ENCODE measurements around the gene SH3BP2. TPM values are rescaled to one million over a fixed set of nuclear protein-coding genes. Genes with fewer than 3 reads are reported as not detected.

SH3BP2 gene
- total RNA-seq, 4 donors from 2014 or later, result 92.6 to 301 (median 117) TPM

DNA sequence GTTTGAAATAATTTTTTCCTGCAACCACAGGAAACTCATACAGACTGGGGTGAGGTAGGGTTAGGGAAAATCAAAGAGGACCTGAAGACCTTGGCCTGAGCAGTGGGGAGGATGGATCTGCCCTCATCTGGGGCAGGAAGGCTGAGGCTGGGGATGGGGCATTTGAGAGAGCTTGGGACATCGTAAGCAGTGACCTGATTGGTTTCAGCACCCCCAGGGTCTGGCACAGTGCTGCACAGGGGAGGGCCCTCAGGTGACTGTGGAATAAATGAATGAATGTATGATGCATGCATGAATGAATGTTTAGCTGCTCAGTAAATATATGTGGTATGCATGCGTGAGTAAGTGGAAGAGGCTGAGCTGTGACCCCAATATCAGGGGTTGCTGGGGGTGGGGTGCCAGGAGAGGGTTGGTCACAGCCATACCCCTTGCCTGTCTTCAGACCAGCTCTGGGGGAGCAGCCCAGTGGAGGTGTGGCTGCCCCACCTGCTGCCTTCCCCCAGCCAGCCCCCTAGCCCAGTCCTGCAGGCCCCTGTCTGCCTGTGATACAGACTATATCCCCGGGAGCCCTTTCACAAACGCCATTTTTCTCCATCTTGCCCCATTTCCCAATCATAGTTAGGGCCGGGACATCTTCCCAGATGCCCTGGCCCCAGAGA is 25.7 kb upstream of the SH3BP2 start:
- peak; percentile 5 for DNase-seq
- peaks cover 0 to 19% (median 6%) of the 10 kb centered on the region in 4 donors for H3K4me1 ChIP-seq
- no peak overlapping the region for H3K27ac ChIP-seq
- H3K27me3 ChIP-seq, result no peaks in the 10 kb centered on the region
- H3K4me3 ChIP-seq, result no peak overlapping the region
- in situ Hi-C loops (cut with MboI; ENCODE audit: low pct_ligation_motif_present in 1 of 4, low pct_unique_long_range_greater_than_20kb in 1 of 4, low sequenced_read_pairs in 3 of 4) (loop anchor here (10.0 to 25.0 kb wide), 3 partner anchors 170 to 188 kb away; no protein-coding TSS in a partner anchor), intact Hi-C loops (cut with DNase I; ENCODE audit: low total_unique reads) (loop anchor here (10.0 kb wide), 2 partner anchors 108 to 278 kb away; no protein-coding TSS in a partner anchor)
- no peaks in the 10 kb centered on the region for H3K9me3 ChIP-seq
- no peak for TF ChIP-seq POLR2AphosphoS5 (IDR thresholded peaks at IDR 0.05)
- TF ChIP-seq EP300 (IDR thresholded peaks at IDR 0.05; ENCODE audit: low read depth), result no peak
- TF ChIP-seq, protein P1, sequence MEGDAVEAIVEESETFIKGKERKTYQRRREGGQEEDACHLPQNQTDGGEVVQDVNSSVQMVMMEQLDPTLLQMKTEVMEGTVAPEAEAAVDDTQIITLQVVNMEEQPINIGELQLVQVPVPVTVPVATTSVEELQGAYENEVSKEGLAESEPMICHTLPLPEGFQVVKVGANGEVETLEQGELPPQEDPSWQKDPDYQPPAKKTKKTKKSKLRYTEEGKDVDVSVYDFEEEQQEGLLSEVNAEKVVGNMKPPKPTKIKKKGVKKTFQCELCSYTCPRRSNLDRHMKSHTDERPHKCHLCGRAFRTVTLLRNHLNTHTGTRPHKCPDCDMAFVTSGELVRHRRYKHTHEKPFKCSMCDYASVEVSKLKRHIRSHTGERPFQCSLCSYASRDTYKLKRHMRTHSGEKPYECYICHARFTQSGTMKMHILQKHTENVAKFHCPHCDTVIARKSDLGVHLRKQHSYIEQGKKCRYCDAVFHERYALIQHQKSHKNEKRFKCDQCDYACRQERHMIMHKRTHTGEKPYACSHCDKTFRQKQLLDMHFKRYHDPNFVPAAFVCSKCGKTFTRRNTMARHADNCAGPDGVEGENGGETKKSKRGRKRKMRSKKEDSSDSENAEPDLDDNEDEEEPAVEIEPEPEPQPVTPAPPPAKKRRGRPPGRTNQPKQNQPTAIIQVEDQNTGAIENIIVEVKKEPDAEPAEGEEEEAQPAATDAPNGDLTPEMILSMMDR (IDR thresholded peaks at IDR 0.05), result no peak
- TF ChIP-seq POLR2A (IDR thresholded peaks at IDR 0.05), result no peak
- 90% methylated on average over 5 of the region's 5 CpGs; no CpG with 5 or more reads in 1 of the 2 donors for WGBS, 2 donors (ENCODE audit: low coverage in 1 of 2)
- H3K36me3 ChIP-seq, result no peaks in the 10 kb centered on the region

DNA sequence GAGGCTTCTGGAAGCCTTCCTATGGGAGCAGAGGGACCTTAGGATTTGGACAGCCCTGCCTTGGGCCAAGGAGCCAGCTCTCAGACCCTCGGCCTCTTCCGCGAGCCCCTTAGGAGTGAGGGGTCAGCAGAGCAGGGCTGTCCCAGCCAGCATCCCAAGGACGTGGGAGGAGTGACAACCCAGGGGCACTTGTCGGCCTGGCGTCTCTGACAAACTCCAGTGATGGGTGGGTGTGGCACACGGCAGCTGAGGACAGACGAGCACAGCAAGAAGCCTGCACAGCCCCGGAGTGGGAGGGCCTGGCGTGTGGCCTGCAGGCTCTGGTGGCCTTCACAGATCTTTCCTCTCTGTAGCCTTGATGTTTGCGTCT is 25.2 kb upstream of the SH3BP2 start:
- no peaks in the 10 kb centered on the region for H3K27me3 ChIP-seq
- H3K9me3 ChIP-seq, result no peaks in the 10 kb centered on the region
- peak; percentile 7 for DNase-seq
- 87% methylated on average over 11 of the region's 11 CpGs; no CpG with 5 or more reads in 1 of the 2 donors for WGBS, 2 donors (ENCODE audit: low coverage in 1 of 2)
- H3K27ac ChIP-seq, result no peak overlapping the region
- TF ChIP-seq POLR2A (IDR thresholded peaks at IDR 0.05) (no peak), EP300 (IDR thresholded peaks at IDR 0.05; ENCODE audit: low read depth) (no peak), POLR2AphosphoS5 (IDR thresholded peaks at IDR 0.05) (no peak)
- TF ChIP-seq, protein P1 (IDR thresholded peaks at IDR 0.05), result no peak
- in situ Hi-C loops (cut with MboI; ENCODE audit: low pct_ligation_motif_present in 1 of 4, low pct_unique_long_range_greater_than_20kb in 1 of 4, low sequenced_read_pairs in 3 of 4) (loop anchor here (10.0 to 25.0 kb wide), 3 partner anchors 170 to 187 kb away; no protein-coding TSS in a partner anchor), intact Hi-C loops (cut with DNase I; ENCODE audit: low total_unique reads) (loop anchor here (10.0 kb wide), 2 partner anchors 107 to 277 kb away; no protein-coding TSS in a partner anchor)
- peaks cover 0 to 15% (median 6%) of the 10 kb centered on the region in 4 donors for H3K4me1 ChIP-seq
- H3K4me3 ChIP-seq, result no peak overlapping the region
- no peaks in the 10 kb centered on the region for H3K36me3 ChIP-seq

DNA sequence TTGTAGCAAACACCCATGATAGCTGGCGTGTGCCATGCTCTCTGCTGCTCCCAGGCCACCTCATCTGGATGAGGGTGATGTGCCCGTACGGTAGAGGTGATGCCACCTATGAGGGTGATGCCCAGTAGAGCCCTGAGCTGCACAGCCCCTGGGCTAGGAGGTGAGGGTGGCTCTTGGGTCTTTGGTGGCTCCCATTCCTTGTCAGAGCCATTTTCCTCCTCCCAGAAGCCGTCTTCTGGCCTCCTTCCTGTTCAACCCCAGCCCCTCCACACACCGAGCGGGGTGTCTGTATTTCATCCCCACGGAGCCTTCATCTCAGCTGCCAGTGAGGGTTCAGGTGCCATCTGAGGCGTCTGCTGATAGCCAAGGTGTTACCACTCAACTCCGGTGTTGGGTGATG is 24.8 kb upstream of the SH3BP2 start:
- intact Hi-C loops (cut with DNase I; ENCODE audit: low total_unique reads) (loop anchor here (10.0 kb wide), 2 partner anchors 107 to 277 kb away; no protein-coding TSS in a partner anchor), in situ Hi-C loops (cut with MboI; ENCODE audit: low pct_ligation_motif_present in 1 of 4, low pct_unique_long_range_greater_than_20kb in 1 of 4, low sequenced_read_pairs in 3 of 4) (loop anchor here (10.0 to 25.0 kb wide), 3 partner anchors 169 to 187 kb away; no protein-coding TSS in a partner anchor)
- DNase-seq, result peak; percentile 1
- Histone ChIP-seq H3K4me3 (no peak overlapping the region), H3K36me3 (no peaks in the 10 kb centered on the region), H3K27ac (no peak overlapping the region), H3K4me1 (peaks cover 0 to 15% (median 6%) of the 10 kb centered on the region in 4 donors), H3K27me3 (no peaks in the 10 kb centered on the region), H3K9me3 (no peaks in the 10 kb centered on the region)
- 89% methylated on average over 9 of the region's 9 CpGs; no CpG with 5 or more reads in 1 of the 2 donors for WGBS, 2 donors (ENCODE audit: low coverage in 1 of 2)
- TF ChIP-seq POLR2A (IDR thresholded peaks at IDR 0.05) (no peak), EP300 (IDR thresholded peaks at IDR 0.05; ENCODE audit: low read depth) (no peak), POLR2AphosphoS5 (IDR thresholded peaks at IDR 0.05) (no peak)
- TF ChIP-seq, protein P1 (IDR thresholded peaks at IDR 0.05), result no peak

DNA sequence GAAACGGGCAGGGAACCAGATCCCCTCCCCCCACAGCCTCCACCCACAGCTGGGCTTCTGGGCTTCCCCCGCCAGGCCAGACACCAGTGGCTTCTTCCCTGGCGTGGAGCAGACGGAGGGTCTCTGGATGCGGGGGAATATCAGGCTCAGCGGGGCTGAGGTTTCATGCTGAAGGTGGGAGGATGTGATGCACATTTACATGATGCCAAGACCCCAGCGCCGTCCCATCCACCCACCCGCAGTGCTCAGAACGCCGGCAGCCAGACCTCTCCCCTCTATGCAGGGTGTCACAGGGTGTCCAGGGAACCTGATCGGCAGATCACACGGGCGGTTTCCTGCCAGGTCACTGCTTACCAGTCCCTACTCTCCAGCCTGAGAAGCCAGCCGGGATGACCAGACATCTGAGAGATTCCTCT is 24.0 kb upstream of the SH3BP2 start:
- intact Hi-C loops (cut with DNase I; ENCODE audit: low total_unique reads), result loop anchor here (10.0 kb wide), 2 partner anchors 106 to 276 kb away; no protein-coding TSS in a partner anchor

More for the DNA sequence above, 24.0 kb upstream of the SH3BP2 start:
- Histone ChIP-seq H3K4me3 (no peak overlapping the region), H3K27me3 (no peaks in the 10 kb centered on the region), H3K36me3 (no peaks in the 10 kb centered on the region), H3K4me1 (peaks cover 0 to 9% (median 2%) of the 10 kb centered on the region in 4 donors), H3K9me3 (no peaks in the 10 kb centered on the region), H3K27ac (no peak overlapping the region)
- in situ Hi-C loops (cut with MboI; ENCODE audit: low pct_ligation_motif_present in 1 of 4, low pct_unique_long_range_greater_than_20kb in 1 of 4, low sequenced_read_pairs in 3 of 4), result loop anchor here (10.0 to 25.0 kb wide), 3 partner anchors 168 to 186 kb away; no protein-coding TSS in a partner anchor
- no peak for DNase-seq
- TF ChIP-seq POLR2A (IDR thresholded peaks at IDR 0.05), result no peak
- TF ChIP-seq POLR2AphosphoS5 (IDR thresholded peaks at IDR 0.05), result no peak
- no peak for TF ChIP-seq EP300 (IDR thresholded peaks at IDR 0.05; ENCODE audit: low read depth)
- TF ChIP-seq, protein P1 (IDR thresholded peaks at IDR 0.05), result no peak
- WGBS, 2 donors (ENCODE audit: low coverage in 1 of 2), result 57% methylated on average over 14 of the region's 15 CpGs; no CpG with 5 or more reads in 1 of the 2 donors

Data from transverse colon (tissue), 4 donors.